Mucosa of rectum (tissue), 2 donors: ENCODE data around the gene CCR7.
A peak's percentile ranks its signal among the peaks of the same experiment; 100 is the strongest.

Experiments used
- H3K27ac ChIP-seq, 2 donors: one replicate each; pipeline ENCODE4 v1.7.0; 2013; ENCODE audit warnings: inconsistent platforms in 2 of 2, low read depth in 2 of 2, low read length in 2 of 2
- H3K27me3 ChIP-seq, 2 donors: one replicate each; pipeline ENCODE4 v1.7.0; 2013; ENCODE audit warnings: low read length in 2 of 2; ENCODE audit not compliant: control insufficient read depth in 2 of 2, insufficient read depth in 2 of 2
- H3K36me3 ChIP-seq, 2 donors: one replicate each; pipeline ENCODE4 v1.7.0; 2013; ENCODE audit warnings: low read length in 2 of 2; ENCODE audit not compliant: control insufficient read depth in 2 of 2, insufficient read depth in 2 of 2
- H3K4me1 ChIP-seq, 2 donors: one replicate each; pipeline ENCODE4 v1.7.0; 2013; ENCODE audit warnings: low read length in 2 of 2, mild to moderate bottlenecking in 1 of 2; ENCODE audit not compliant: control insufficient read depth in 2 of 2, insufficient read depth in 2 of 2
- H3K4me3 ChIP-seq, 2 donors: one replicate each; pipeline ENCODE4 v1.7.0; 2013; ENCODE audit warnings: low read length in 2 of 2
- H3K9ac ChIP-seq, 2 donors: one replicate each; pipeline ENCODE4 v1.7.0; 2013; ENCODE audit warnings: low read length in 2 of 2, low read depth in 1 of 2, mild to moderate bottlenecking in 1 of 2
- H3K9me3 ChIP-seq, 2 donors: one replicate each; pipeline ENCODE4 v1.7.0; 2013; ENCODE audit warnings: low read length in 2 of 2; ENCODE audit not compliant: control insufficient read depth in 2 of 2
- donor health status: healthy.
- donor health status: Normal muscosa, but diverticular disease.

Gene CCR7

GRCh38 chr17:40541060-40541872 is 24.0 kb downstream of the CCR7 start:
- H3K27me3 ChIP-seq, result no peaks in the 10 kb centered on the region
- H3K9ac ChIP-seq, result peak overlapping the region in 1 of 2 donors; percentile 26
- H3K4me1 ChIP-seq, result peaks cover 13 to 19% of the 10 kb centered on the region in 2 donors
- H3K4me3 ChIP-seq, result no peak overlapping the region
- no peaks in the 10 kb centered on the region for H3K36me3 ChIP-seq
- peak overlapping the region; percentile 77 for H3K27ac ChIP-seq
- H3K9me3 ChIP-seq, result no peaks in the 10 kb centered on the region

- Histone ChIP-seq H3K9ac (no peak overlapping the region), H3K27me3 (no peaks in the 10 kb centered on the region), H3K27ac (peak overlapping the region in 1 of 2 donors; percentile 77), H3K36me3 (no peaks in the 10 kb centered on the region), H3K4me1 (peaks cover 13 to 19% of the 10 kb centered on the region in 2 donors), H3K9me3 (no peaks in the 10 kb centered on the region), H3K4me3 (no peak overlapping the region)
Measured at GRCh38 chr17:40540448-40540847, 24.8 kb downstream of the CCR7 start.

- Histone ChIP-seq H3K27me3 (no peaks in the 10 kb centered on the region), H3K9ac (no peak overlapping the region), H3K4me1 (peaks cover 13 to 19% of the 10 kb centered on the region in 2 donors), H3K36me3 (no peaks in the 10 kb centered on the region), H3K9me3 (no peaks in the 10 kb centered on the region), H3K4me3 (no peak overlapping the region), H3K27ac (no peak overlapping the region)
Measured at GRCh38 chr17:40539711-40540411, 25.4 kb downstream of the CCR7 start.

- H3K9ac ChIP-seq, result no peak overlapping the region
- peaks cover 13 to 19% of the 10 kb centered on the region in 2 donors for H3K4me1 ChIP-seq
- peak overlapping the region in 1 of 2 donors; percentile 7 for H3K27ac ChIP-seq
- no peaks in the 10 kb centered on the region for H3K9me3 ChIP-seq
- no peak overlapping the region for H3K4me3 ChIP-seq
- H3K36me3 ChIP-seq, result no peaks in the 10 kb centered on the region
- H3K27me3 ChIP-seq, result no peaks in the 10 kb centered on the region
Measured at GRCh38 chr17:40538936-40539705, 26.2 kb downstream of the CCR7 start.

- no peak overlapping the region for H3K4me3 ChIP-seq
- H3K9ac ChIP-seq, result no peak overlapping the region
- no peaks in the 10 kb centered on the region for H3K9me3 ChIP-seq
- H3K27ac ChIP-seq, result peak overlapping the region in 1 of 2 donors; percentile 7
- no peaks in the 10 kb centered on the region for H3K36me3 ChIP-seq
- H3K4me1 ChIP-seq, result peaks cover 17 to 25% of the 10 kb centered on the region in 2 donors
- H3K27me3 ChIP-seq, result no peaks in the 10 kb centered on the region
Measured at GRCh38 chr17:40538019-40538935, 27.0 kb downstream of the CCR7 start.

- Histone ChIP-seq H3K4me1 (peaks cover 17 to 26% of the 10 kb centered on the region in 2 donors), H3K27me3 (no peaks in the 10 kb centered on the region), H3K27ac (peak overlapping the region; percentile 25 to 32), H3K4me3 (no peak overlapping the region), H3K9me3 (no peaks in the 10 kb centered on the region), H3K9ac (no peak overlapping the region), H3K36me3 (no peaks in the 10 kb centered on the region)
Measured at GRCh38 chr17:40536295-40537171, 28.7 kb downstream of the CCR7 start.

GRCh38 chr17:40535924-40536294 is 29.4 kb downstream of the CCR7 start:
- Histone ChIP-seq H3K9ac (no peak overlapping the region), H3K4me1 (peaks cover 17 to 21% of the 10 kb centered on the region in 2 donors)

GRCh38 chr17:40535438-40535837 is 29.8 kb downstream of the CCR7 start:
- Histone ChIP-seq H3K36me3 (no peaks in the 10 kb centered on the region), H3K27ac (no peak overlapping the region), H3K4me1 (peaks cover 17 to 21% of the 10 kb centered on the region in 2 donors), H3K9ac (no peak overlapping the region), H3K27me3 (no peaks in the 10 kb centered on the region), H3K4me3 (no peak overlapping the region), H3K9me3 (no peaks in the 10 kb centered on the region)

More at GRCh38 chr17:40535924-40536294, 29.4 kb downstream of the CCR7 start:
- no peak overlapping the region for H3K4me3 ChIP-seq
- H3K9me3 ChIP-seq, result no peaks in the 10 kb centered on the region
- no peaks in the 10 kb centered on the region for H3K36me3 ChIP-seq
- peak overlapping the region; percentile 25 to 32 for H3K27ac ChIP-seq
- no peaks in the 10 kb centered on the region for H3K27me3 ChIP-seq
